Activated CD4-positive, alpha-beta T cell treated with anti-CD3 and anti-CD28 coated beads, Interleukin-2, amount 50 U/mL, for 48 hours (primary cell): ENCODE results near the gene FAM53B.

Source experiments
- DNase-seq, 2 experiments: peaks; one replicate each; pipeline ENCODE4 v3.0.0-alpha.2; 2020

The FAM53B gene

DNA sequence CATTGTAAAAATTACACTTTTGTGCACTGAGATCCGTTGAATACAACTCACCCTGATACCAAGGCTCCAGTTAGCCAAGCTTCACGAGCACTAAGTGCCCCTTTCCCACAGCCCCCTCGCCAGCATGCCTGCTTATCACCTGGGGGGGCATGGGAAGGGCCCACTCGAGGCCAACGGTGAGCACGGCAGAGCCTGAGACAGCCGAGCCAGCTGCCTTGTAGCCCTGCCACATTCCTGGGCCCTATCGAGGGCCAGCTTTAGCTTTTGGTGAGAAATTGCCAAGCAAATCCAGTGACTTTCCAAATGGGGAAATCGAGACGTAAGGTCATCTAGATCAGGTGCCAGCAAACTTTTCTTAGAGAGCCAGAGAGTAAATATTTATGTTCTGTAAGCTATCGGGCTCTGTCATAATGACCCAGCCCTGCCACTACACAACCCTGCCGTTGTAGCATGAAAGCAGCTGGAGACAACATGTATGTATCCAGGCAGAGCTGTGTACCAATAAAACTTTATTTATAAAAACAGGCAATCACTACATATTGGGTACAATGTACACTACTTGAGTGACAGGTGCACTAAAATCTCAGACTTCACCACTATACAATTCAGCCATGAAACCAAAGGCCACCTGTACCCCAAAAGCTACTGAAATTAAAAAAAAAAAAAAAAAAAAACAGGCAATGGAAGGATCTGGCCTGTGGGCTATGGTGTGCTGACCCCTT lies 83.6 kb downstream of the FAM53B start:
- no peak for DNase-seq

DNA sequence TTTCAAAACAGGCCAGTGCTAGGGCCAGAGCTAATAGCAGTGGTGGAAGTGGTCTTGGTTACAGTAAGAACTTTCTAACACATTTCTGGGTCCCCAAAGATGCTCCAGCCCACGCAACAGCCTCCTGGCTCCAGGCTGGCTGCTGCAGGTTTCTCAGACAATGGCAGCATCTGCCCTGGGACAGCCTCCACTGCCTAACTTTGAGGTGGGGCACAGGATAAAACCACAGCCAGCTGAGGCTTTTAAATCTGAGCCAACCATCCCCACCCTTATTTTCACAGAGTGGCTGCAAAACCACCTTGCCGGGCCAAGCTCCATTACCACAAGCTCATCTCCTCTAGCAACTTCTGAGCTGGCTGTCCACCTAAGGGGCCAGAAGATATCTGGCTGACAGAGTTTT lies 84.8 kb downstream of the FAM53B start:
- DNase-seq = no peak

DNA sequence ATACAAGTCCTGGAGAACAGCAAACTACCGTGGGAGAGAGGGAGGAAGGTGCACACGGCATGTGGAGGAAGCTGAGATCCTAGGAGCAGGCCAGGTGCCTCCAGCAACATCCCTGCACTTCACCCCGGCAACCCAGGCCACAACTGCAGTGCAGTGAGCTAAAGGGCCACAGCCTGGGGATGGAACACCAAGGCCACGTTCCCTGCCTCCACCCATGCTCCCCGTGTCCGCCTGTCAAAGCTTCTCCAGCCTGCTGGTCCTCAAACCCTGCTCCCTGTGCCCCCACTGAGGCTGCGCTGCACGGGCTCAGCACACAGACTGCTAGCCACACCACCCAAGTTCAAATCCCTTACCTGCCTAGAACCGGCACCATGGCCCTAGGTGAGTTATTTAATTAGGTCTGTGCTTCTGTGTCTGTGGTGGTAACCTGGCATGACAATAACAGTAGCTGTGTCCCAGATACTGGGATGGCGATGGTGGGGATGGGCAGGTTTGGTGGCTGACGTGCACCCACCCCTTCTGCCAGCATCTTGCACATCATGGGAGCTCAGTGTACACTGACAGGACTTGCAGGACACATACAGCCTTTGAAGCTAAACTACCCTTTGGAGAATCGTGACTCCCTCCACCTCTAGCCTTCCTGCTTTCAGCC lies 85.5 kb downstream of the FAM53B start:
- DNase-seq = no peak

DNA sequence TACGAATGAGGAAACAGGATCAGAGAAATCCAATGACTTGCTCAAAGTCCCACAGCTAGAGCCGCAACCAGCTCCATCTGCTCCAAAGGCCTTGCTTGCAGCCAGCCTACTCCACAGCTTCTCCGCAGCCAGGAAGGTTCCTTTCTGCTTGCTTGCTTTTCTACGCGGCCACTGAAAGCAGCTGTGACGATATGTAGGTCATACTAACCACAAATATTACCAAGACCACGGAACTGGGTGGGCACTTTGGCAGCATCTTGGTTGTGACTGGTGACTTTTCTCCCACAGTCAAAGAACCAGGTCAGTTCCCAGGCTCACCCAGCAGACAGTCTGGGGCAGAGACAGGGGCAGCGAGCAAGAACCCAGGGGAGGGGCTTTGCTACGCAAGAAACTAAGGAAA lies 86.4 kb downstream of the FAM53B start:
- DNase-seq = peak in 1 of 2 experiments; percentile 38

DNA sequence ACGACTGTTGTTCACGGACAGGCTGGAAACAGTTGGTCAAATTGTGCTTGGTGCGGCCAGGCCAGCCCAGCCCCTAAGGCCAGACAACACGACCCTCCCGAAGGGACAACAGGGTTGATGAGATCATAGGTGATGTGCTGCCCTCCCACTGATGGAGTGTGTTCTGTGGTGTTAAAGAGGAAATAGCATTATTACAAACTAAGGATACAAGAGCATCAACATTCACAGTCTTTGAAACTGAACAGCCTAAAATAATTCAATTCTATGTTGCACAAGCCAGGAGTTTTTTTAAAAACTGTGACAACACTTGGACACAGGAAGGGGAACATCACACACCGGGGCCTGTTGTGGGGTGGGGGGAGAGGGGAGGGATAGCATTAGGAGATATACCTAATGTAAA lies 87.6 kb downstream of the FAM53B start:
- no peak for DNase-seq

DNA sequence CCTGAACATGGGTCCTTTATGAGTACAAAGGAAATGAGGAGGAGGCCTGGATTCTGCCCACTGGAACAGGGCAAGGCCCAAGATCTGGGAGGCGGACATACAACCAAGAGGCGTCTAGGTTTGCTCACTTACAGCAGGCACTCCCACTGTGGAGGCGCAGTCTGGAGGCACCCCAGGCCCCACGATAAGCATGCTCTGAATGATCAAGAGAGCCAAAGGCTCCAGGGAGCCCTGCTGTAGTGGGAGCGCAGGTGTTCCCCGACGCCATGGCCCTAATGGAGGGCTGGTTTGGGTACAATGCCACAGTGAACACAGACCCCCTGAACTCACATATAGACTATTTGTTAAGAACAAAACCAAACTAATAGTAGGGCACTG lies 88.1 kb downstream of the FAM53B start:
- DNase-seq = no peak

DNA sequence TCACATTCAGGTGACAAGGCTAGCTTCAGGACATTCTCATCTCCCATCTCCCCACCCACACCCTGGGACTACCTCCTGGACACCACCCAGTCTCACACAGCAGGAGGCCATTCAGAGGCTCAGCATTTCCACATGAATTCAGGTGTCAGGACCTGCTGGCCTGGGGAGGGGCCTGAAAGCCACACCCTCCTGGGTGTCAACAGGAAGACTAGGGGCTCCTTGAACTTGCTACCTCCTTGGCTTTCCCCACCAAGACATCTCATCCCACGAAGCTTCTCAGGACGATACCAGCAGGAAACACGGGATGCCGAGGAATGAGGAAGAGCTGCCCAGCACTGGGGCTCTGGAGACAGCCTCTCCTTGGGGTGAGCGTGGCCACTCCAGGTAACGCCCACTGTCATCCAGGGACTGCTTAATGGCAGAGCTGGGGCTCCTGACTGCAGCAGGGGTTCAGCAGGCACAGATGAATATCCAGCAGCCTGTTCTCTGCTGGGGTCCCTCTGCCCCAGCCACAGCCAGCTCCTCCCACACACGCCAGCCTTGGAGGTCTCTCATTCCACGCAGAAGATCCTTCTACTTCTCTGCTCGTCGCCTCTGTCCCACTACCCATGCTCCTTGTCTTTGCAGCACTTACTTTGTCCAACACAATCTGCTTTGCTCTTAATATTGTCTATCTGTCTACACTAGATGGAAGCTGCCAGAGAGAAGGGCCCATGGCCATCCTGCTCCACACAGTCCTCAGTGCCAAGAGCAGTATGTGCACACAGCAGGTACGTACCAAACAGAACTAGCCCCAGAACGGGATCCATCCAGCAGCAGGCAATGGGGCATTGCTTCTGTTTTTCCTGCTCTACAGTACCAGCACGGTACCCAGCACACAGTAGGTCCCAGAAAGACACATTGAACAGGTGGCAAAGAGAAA lies 88.7 kb downstream of the FAM53B start:
- DNase-seq = no peak

DNA sequence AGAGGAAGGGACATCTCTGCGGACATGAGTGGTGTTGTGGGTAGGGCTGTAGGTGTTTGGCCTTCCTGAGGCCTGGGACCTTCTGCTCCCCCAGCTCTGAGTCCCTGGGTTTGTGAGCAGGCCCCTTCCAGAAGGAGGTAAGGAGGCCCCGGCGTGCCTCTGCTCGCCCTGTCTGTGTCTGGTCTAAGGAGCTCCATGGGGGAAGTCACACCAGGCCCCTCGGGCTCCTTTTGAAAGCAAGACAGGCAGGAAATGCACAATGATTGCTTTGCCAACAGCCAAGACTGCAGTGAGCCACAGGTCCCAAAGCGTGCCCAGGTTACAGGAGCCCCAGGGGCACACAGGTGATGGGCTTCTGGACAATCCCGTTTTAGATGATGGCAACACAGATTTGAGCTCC lies 89.5 kb downstream of the FAM53B start:
- DNase-seq = no peak

DNA sequence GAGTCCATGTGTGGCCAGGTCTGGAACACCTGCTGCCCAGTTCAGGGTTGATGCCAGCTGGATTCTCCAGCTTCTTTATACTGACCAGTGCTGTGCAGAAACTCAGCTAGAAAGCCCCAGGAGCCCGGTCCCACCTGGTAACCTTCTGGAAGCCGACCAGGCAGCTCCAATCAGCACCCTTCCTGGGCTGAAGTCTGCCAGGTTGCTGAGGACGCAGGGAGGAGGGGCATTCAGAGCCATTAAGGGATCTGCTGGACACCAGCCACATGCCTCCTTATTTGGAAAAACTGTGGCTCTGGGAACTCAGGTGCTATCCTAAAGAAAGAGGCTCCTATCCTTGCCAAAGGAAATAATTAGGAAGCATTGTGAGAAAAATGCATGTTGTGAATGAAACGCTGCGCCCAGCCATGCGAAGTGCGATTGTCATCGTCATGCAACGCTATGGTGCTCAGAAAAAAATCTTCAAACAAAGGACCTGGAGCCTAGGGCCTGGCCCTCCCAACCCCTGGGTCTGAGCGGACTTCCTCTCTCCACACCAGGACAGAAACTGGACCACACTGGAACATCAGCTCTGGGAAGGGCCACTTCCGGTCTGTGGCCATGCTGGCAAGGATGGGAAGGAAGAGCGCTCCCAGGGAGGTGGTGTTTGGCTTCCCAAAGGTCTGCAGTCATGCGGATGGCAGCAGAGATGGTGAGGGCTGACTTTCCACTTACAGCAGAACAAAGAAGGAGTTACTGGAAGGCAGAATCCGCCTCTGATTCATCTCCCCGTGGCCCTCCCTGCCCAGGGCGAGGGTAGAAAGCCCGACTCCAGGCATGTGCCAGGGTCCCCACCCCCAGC lies 90.1 kb downstream of the FAM53B start:
- no peak for DNase-seq

DNA sequence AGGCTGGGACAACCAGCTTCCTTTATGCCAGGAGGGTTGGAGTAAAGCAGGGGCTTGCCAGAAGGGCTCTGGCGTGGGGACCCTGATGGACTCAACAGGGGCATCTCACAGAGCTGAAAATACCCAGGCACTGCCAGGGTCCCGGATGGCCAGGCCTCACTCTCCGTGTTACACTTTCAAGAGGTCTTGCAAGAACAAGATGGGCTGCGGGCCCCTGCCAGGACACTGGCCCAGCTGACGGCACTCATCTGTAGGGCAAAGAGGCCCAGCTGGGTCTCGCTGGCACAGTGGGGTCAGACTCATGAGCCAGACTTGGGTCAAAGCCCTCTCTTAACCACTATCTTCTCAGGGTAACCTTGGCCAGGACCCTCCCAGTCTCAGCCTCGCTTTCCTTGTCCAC lies 90.9 kb downstream of the FAM53B start:
- DNase-seq = no peak

DNA sequence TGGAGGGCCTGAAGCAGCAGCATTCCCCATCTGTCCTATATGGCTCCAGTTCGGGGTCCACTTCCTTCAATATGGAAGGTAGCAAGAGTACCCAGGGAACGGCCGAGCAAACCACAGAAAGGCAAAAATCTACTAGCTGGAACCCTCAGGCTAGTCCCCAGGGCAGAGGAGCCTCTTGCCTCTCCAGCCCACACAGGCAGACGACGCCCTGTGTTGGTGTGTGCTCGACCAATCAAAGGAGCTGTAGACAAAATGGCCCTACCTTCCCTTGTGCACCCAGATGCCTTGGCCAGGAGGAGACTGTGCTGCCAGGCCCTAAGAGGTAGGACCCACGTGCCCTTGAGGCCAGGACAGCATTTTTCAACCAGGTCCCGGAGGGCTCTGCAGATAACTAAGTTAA lies 91.5 kb downstream of the FAM53B start:
- no peak for DNase-seq

DNA sequence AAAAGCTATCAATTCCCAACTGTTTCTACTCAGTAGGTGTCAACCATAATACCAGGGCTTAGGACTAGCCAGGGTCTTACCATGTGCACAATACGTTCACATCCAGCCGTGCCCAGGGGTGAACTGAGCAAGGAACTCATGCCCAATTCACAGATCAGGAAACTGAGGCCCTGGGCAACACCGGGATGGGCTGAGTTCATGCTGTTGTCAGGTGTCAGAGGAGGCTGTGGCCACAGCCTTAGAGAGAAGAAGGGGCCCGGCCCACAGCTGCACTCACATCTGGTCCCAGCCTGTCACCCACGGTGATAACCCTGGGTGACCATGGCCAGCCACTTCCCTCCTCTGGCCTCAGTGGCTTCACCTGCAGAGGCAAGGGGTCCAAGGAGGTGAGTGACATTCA lies 92.0 kb downstream of the FAM53B start:
- DNase-seq = no peak

DNA sequence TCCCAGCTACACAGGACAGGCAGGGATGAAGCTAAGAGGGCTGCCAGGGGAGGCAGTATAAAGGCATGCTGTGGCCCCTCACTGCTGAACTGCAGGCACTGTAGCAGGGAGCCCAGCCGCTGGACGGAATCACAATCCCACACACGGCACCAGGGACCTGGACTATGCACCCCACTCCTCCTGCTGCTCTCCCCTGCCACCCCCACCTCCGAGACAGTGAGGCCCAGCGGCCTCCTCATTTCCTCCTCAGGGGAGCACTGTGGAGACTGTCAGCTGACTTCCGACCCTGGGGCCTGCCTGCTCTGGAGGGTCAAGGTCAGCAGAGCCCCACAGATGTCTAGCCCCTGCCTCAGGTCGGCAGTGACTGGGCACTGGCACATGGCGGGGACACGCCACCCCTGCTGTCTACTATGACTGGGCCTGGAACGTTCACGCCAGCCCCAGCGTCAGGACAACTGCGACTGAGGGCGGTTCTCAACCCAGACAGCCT lies 92.7 kb downstream of the FAM53B start:
- DNase-seq = no peak

DNA sequence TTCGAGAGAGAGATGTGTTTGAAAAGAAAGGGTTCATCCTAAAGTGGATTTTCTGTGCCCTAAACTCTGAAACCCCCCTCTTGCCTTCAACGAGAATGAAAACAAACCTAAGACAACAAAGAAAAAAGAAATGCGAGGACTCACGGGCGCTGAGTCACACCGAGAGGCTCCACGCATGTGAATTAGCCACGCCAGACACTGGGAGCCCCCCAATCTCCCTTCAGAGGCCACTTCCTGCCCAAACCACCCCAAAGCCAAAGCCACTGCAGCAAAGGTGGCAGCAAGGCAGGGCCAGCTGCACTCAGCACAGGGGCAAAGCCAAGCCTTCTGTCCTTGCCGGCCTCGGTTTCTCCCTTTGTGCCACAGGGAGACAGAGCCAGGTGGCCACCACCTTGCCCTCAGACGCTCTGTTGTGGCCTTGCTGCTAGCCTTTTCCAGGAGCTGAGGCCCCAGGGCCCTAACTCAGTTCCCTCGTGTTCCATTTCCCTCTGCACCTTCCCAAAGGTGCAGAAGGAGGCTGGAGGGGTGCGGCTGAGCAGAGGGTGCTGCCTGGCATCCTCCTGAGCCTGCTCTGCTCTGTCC lies 93.3 kb downstream of the FAM53B start:
- DNase-seq = peak; percentile 55 to 67

DNA sequence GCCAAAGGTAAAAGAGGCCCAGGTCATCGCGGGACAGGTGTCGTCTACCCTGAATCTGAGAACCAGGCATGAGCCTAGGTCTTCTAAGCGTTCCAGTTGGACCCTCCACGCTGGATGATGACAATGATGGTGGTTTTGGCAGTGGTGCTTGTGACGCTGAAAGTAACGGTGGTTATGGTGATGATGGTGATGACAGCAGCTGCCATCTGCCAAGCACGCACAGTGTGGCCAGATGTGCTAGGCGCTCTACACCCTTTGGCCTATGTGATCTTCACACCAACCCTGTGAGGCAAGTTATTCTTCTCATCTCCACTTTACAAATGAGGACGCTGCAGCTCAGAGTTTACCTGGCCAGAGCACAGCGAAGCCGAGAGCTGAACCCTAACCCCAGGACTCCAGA lies 93.9 kb downstream of the FAM53B start:
- no peak for DNase-seq

DNA sequence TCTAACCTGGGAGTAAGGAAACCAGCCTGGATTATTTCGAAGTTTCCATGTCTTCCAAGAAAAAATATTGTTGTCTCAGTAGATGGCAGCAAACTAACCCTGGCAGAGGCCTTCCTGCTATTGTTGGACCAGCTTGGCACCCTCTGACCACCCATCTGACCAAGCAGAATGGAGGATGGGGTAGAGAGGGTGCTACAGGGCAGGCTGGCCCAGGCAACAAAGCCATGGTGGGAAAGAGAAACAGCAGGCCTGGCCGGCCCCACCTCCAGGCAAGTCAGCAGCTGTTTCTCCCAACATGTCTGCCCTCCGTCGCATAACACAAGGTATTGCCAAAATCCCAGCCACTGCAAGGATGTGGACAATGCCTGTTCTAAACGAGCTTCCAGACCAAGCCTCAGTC lies 95.0 kb downstream of the FAM53B start:
- DNase-seq = no peak

DNA sequence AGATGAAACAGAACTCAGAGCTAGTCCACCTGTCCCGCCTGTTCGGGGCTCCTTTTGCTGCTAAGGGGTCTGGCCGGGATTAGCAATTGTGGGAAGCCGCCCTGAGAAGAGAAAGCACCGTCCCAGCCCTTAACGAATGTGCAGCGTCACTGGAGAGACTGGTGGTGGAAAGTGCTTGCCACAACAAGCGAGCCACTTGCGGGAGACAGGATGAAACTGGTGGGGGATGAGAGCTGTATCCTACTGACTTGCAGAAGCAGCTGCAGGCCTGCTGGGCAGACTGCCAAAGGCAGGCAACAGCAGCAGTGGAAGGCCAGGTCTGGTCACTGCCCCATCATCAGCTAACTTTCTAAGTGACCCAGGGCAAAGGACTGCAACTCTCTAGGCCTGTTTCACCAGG lies 95.4 kb downstream of the FAM53B start:
- DNase-seq = peak; percentile 59 to 71

DNA sequence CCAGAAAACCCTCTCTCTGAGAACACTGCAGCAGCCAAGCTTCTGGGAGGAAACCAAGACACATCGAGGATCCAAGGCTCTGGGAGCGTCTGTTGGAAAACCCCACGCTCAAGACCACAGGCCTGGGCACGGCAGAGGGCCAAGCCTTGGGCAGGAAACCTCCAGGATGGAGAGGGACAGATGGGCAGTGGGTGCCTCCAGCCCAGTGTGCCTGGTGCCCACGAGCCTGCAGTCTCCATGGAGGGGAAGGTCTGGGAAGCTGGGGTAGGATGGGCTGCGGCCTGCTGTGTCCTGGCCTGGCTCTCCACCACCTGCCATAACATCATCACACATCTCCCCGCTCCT lies 96.1 kb downstream of the FAM53B start:
- DNase-seq = no peak

DNA sequence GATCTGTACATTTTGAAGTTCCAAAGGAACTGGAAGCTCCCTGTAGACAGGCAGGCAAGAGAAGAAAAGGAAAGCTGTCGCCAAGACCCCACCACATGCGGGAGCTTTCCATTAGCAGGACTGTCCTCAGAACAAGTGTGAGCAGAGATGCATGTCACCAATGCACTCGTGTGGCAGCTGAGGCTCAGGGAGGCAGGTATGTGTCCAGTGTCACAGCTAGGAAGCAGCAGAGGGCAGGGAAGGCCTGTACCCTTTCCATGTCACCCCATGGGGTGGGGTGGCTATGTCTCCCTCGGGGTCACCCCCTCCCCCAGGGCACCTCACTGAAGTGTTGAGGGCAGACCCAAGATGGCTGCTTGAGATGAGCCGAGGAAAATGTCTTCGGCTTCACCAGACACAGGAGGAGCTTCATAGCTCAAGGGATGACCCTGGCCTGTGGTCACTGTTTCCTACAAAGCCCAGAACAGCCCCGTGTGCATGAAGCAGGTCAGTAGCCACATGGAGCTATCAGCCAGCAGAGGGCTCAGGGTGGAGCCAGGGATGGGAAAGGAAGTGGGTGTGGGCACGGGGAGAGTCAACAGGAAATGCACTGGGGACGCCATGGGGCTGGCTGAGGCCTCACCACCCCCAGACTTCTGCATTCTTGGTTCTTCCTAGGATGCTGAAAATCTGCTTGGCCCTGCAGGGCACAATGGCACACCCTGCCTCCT lies 96.6 kb downstream of the FAM53B start:
- DNase-seq = peak; percentile 66 to 78

DNA sequence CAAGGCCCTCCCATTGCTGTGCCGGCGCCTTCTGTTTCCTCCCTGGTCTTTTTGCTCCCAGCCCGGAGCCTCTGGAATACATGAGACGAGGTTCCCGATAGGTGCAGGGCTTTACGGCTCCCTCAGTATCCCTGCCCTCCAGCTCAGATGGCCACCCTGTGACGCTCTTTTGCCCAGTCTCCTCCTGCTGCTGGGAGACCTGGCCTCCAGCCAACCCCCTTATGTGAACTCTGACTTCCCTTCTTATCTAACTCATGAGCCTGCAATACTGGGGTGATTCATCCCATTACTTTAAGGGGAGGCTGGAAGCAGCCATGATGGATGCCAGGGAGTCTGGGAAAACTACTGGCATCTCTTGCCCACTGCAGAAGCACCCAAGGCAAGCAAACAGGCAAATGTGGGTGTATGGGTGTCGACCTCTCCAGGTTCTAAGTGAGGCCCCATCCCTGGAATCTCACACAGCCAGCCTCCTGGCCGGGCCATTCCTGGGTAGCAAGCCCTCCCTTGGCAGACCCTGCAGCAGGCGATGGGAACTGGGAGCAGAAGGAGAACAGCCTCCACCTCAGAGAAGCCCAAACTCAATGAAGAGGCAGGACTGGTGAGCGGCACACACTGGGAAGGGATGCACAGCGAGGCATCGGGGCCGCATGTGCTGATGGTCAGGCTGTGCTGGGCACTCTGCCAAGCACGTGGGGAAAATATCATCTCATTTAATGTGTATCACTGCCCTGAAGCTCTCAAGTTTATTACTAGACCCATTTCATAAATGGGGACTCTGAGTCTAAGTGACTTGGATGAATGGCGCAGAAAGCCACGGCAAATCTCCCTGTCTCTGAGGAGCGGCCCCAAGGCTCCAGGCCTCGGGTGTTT lies 97.5 kb downstream of the FAM53B start:
- DNase-seq = no peak
